ENCODE measurements around the gene STK33. TPM values are rescaled to one million over a fixed set of nuclear protein-coding genes. Genes with fewer than 3 reads are reported as not detected.

Gene STK33
- total RNA-seq, 2 experiments from 2014 or later = 3.7 to 3.9 TPM

DNA sequence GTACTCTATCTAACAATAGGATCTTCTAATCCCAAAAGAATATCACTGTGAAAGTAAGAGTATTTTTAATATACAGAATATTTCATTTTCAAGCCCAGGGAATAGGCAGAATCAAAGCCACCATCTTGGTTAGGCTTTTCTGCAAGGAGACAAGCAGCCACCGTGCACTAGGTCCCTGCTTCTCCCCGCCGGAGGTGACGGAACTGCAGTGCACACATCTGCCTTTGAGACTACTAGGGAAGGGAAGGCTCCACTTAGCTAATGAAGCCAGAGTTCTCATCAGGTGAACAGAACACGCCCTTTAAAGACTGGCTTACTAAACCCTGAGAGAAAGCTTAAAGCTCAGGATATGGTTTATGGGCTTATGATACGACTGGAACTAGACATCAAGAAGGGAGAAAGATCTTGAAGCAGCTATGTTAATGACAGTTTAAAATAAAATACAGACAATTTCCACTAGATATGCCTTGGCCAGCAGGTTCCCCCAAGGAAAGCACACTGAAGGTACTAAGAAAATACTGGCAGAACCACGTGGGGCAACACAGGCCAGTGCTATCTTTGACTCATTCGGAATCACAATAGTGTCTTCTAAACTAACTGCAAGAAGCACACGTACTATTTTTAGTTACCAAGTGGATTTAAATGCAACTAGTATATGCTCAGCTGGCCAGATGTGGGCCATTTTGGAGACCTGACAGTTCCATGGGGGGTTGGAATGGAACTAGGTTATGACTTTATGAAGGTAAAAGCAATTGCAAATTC, 203.0 kb downstream of the STK33 start:
- Mint-ChIP-seq H3K27me3 (ENCODE audit: low read depth) (no peaks in the 10 kb centered on the region), H3K36me3 (ENCODE audit: low read depth) (no peaks in the 10 kb centered on the region), H3K27ac (no peak overlapping the region), H3K9me3 (ENCODE audit: insufficient read depth) (no peaks in the 10 kb centered on the region), H3K4me1 (ENCODE audit: low read depth) (no peaks in the 10 kb centered on the region), H3K4me3 (no peak overlapping the region)
- ChIA-PET CTCF (no interaction called here), POLR2A (no interaction called here)
- ATAC-seq (no peak), DNase-seq (no peak)

GRCh38 chr11:8389029-8389996, 204.7 kb downstream of the STK33 start:
- H3K36me3 Mint-ChIP-seq (ENCODE audit: low read depth) = no peaks in the 10 kb centered on the region
- no peaks in the 10 kb centered on the region for H3K4me1 Mint-ChIP-seq (ENCODE audit: low read depth)
- ChIA-PET POLR2A (no interaction called here), CTCF (no interaction called here)
- DNase-seq (no peak), ATAC-seq (no peak)
- H3K9me3 Mint-ChIP-seq (ENCODE audit: insufficient read depth) = no peaks in the 10 kb centered on the region
- no peaks in the 10 kb centered on the region for H3K27me3 Mint-ChIP-seq (ENCODE audit: low read depth)
- no peak overlapping the region for H3K4me3 Mint-ChIP-seq
- no peak overlapping the region for H3K27ac Mint-ChIP-seq

- DNase-seq (no peak), ATAC-seq (no peak)
- Mint-ChIP-seq H3K27me3 (ENCODE audit: low read depth) (no peaks in the 10 kb centered on the region), H3K9me3 (ENCODE audit: insufficient read depth) (no peaks in the 10 kb centered on the region), H3K27ac (no peak overlapping the region), H3K36me3 (ENCODE audit: low read depth) (no peaks in the 10 kb centered on the region), H3K4me3 (no peak overlapping the region), H3K4me1 (ENCODE audit: low read depth) (no peaks in the 10 kb centered on the region)
- ChIA-PET POLR2A (no interaction called here), CTCF (no interaction called here)
Observed at GRCh38 chr11:8387693-8388092, 206.3 kb downstream of the STK33 start.

DNA sequence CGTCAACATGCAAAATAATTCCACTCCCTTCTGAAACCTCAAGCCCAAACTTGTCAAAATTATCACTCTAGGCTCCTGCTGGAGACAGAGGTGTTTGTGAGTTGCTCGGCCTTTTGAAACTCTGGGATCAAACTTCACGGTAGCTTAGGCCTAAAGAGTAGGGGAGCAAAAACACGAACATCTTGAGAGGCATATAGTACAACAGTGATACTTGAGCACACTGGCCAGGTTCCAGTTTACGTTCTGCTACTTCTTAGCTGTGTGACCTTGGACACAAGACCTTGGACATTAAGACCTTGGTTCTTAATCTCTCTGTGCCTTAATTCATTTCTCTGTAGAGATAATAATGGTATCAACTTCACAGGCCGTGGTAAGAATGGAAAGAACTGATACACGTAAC, 206.9 kb downstream of the STK33 start:
- DNase-seq (no peak), ATAC-seq (no peak)
- Mint-ChIP-seq H3K9me3 (ENCODE audit: insufficient read depth) (no peaks in the 10 kb centered on the region), H3K4me3 (no peak overlapping the region), H3K27ac (no peak overlapping the region), H3K27me3 (ENCODE audit: low read depth) (no peaks in the 10 kb centered on the region), H3K36me3 (ENCODE audit: low read depth) (no peaks in the 10 kb centered on the region), H3K4me1 (ENCODE audit: low read depth) (no peaks in the 10 kb centered on the region)
- ChIA-PET POLR2A (no interaction called here), CTCF (no interaction called here)

GRCh38 chr11:8386134-8386864, 207.7 kb downstream of the STK33 start:
- ChIA-PET CTCF (no interaction called here), POLR2A (no interaction called here)
- no peak overlapping the region for H3K4me3 Mint-ChIP-seq
- H3K36me3 Mint-ChIP-seq (ENCODE audit: low read depth) = no peaks in the 10 kb centered on the region
- DNase-seq = no peak
- no peaks in the 10 kb centered on the region for H3K9me3 Mint-ChIP-seq (ENCODE audit: insufficient read depth)
- no peak for ATAC-seq
- no peak overlapping the region for H3K27ac Mint-ChIP-seq
- no peaks in the 10 kb centered on the region for H3K4me1 Mint-ChIP-seq (ENCODE audit: low read depth)
- H3K27me3 Mint-ChIP-seq (ENCODE audit: low read depth) = no peaks in the 10 kb centered on the region

GRCh38 chr11:8384199-8384821, 209.7 kb downstream of the STK33 start:
- Mint-ChIP-seq H3K4me3 (no peak overlapping the region), H3K27me3 (ENCODE audit: low read depth) (peaks cover 4% of the 10 kb centered on the region), H3K36me3 (ENCODE audit: low read depth) (no peaks in the 10 kb centered on the region), H3K27ac (no peak overlapping the region), H3K4me1 (ENCODE audit: low read depth) (no peaks in the 10 kb centered on the region), H3K9me3 (ENCODE audit: insufficient read depth) (no peaks in the 10 kb centered on the region)
- DNase-seq (no peak), ATAC-seq (no peak)
- ChIA-PET POLR2A (no interaction called here), CTCF (no interaction called here)

DNA sequence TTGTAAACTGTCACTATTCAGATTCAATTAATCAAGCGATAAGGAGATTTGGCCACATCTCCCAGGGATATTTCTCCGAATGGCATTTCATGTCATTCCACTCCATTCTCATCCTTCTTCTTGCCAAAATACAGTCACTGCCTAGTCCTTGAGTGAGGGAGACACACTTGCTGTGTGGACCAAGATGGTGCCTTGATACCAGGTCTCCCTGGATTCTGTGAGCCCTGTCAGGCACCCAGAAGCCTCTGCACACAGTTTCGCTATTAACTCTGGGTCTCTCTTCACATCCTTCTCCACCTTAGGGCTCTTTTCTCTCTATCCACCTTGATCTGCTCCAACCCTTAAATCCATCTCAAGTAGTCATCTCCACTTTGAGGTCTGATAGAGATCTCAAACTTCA, 210.4 kb downstream of the STK33 start:
- CTCF ChIA-PET = no interaction called here

GRCh38 chr11:8383227-8383626, 210.8 kb downstream of the STK33 start:
- CTCF ChIA-PET = no interaction called here
- Mint-ChIP-seq H3K36me3 (ENCODE audit: low read depth) (no peaks in the 10 kb centered on the region), H3K27me3 (ENCODE audit: low read depth) (peaks cover 7% of the 10 kb centered on the region), H3K27ac (no peak overlapping the region), H3K9me3 (ENCODE audit: insufficient read depth) (no peaks in the 10 kb centered on the region), H3K4me1 (ENCODE audit: low read depth) (no peaks in the 10 kb centered on the region), H3K4me3 (no peak overlapping the region)
- POLR2A ChIA-PET = no interaction called here
- no peak for DNase-seq
- no peak for ATAC-seq

More for the DNA sequence above, 210.4 kb downstream of the STK33 start:
- POLR2A ChIA-PET = no interaction called here
- peaks cover 7% of the 10 kb centered on the region for H3K27me3 Mint-ChIP-seq (ENCODE audit: low read depth)
- H3K36me3 Mint-ChIP-seq (ENCODE audit: low read depth) = no peaks in the 10 kb centered on the region
- H3K4me1 Mint-ChIP-seq (ENCODE audit: low read depth) = no peaks in the 10 kb centered on the region
- DNase-seq (no peak), ATAC-seq (no peak)
- no peak overlapping the region for H3K27ac Mint-ChIP-seq
- no peaks in the 10 kb centered on the region for H3K9me3 Mint-ChIP-seq (ENCODE audit: insufficient read depth)
- H3K4me3 Mint-ChIP-seq = no peak overlapping the region

DNA sequence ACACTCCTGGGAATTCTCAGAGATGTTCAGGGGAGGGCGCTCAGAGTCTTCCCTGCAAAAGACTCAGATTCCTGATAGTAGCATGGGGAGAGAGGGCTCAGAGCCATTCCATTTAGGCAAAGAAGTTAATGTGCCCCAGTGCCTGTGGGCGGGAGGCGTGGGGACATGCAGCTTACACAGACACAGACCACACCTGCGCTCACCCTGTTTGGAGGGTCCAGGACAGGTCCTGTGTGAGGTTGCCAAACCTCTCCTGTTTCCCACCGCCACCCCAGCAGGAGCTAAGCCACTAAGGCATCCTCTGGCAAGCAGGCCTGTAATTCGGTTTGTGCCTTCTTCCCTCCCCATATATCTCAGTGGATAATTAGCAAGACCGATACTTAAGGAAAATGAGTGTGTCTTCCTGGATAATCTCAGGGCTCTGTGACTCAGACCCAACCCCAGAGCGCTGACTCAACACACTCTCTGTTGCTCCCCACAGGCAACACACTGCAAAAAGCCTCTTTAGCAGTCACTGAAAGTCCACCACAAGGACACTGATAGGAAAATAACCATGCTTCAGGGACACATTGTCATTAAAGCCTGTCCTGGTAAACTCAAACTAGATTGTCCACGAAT, 211.5 kb downstream of the STK33 start:
- Mint-ChIP-seq H3K27me3 (ENCODE audit: low read depth) (peaks cover 7% of the 10 kb centered on the region), H3K27ac (no peak overlapping the region), H3K4me1 (ENCODE audit: low read depth) (no peaks in the 10 kb centered on the region), H3K4me3 (no peak overlapping the region), H3K36me3 (ENCODE audit: low read depth) (no peaks in the 10 kb centered on the region), H3K9me3 (ENCODE audit: insufficient read depth) (no peaks in the 10 kb centered on the region)
- ChIA-PET CTCF (no interaction called here), POLR2A (no interaction called here)
- no peak for DNase-seq
- ATAC-seq = no peak

GRCh38 chr11:8381871-8382396, 212.1 kb downstream of the STK33 start:
- no peak for ATAC-seq
- H3K27me3 Mint-ChIP-seq (ENCODE audit: low read depth) = peaks cover 7% of the 10 kb centered on the region
- no peak overlapping the region for H3K4me3 Mint-ChIP-seq
- POLR2A ChIA-PET = no interaction called here
- CTCF ChIA-PET = no interaction called here
- DNase-seq = no peak
- H3K4me1 Mint-ChIP-seq (ENCODE audit: low read depth) = no peaks in the 10 kb centered on the region
- no peaks in the 10 kb centered on the region for H3K36me3 Mint-ChIP-seq (ENCODE audit: low read depth)
- no peaks in the 10 kb centered on the region for H3K9me3 Mint-ChIP-seq (ENCODE audit: insufficient read depth)
- H3K27ac Mint-ChIP-seq = no peak overlapping the region

DNA sequence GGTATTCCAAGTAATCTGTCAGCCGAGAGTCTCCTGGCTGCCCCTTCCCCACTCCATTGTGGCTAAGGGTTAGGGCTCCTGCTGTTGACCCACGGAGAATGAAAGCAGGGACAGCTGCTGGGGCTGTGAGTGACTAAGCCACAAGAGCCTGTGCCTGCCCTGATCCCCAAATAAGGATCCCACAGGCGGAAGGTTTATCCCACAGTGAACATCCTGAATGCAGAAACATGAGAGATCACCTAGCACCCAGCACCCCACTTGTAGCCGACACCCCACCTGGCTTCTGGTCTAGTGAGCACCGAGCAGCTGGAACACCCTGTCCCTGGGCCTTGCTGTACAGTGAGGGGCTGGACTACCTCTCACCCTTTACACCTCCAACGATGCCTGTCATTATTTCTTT, 212.7 kb downstream of the STK33 start:
- DNase-seq (no peak), ATAC-seq (no peak)
- Mint-ChIP-seq H3K4me3 (no peak overlapping the region), H3K4me1 (ENCODE audit: low read depth) (no peaks in the 10 kb centered on the region), H3K27ac (no peak overlapping the region), H3K9me3 (ENCODE audit: insufficient read depth) (no peaks in the 10 kb centered on the region), H3K27me3 (ENCODE audit: low read depth) (peaks cover 7% of the 10 kb centered on the region), H3K36me3 (ENCODE audit: low read depth) (no peaks in the 10 kb centered on the region)
- ChIA-PET POLR2A (no interaction called here), CTCF (no interaction called here)
